B cell (primary cell): Measurements from ENCODE around the gene SLC7A10. TPM values are rescaled to one million over a fixed set of nuclear protein-coding genes. Genes with fewer than 3 reads are reported as not detected.

ENCODE experiments used
- ATAC-seq: fragments of 200-7000 bp; cut with Tn5 transposase; one replicate; pipeline ENCODE4 v1.10.0; 2021; ENCODE audit warnings: low read depth, mild to moderate bottlenecking, moderate number of reproducible peaks, moderate library complexity
- CTCF ChIA-PET: fragments of 350-600 bp; sonication (Branson Sonifier 250); formaldehyde crosslinking; loops from one replicate; lab custom pipeline; 2021; ENCODE audit warnings: antibody characterized with exemption, inconsistent platforms; lab: Charles Lee
- POLR2A ChIA-PET: fragments of 350-600 bp; sonication (Branson Sonifier 250); formaldehyde crosslinking; loops from one replicate; lab custom pipeline; 2021; ENCODE audit warnings: antibody characterized with exemption; lab: Charles Lee
- DNase-seq: peaks from one replicate; pipeline ENCODE4 v3.0.0; 2013
- H2AFZ ChIP-seq: 2 replicates; pipeline ENCODE4 v1.6.1; 2012; ENCODE audit warnings: mild to moderate bottlenecking, low read depth, low read length; ENCODE audit not compliant: insufficient read depth, poor library complexity, severe bottlenecking
- H3K27ac ChIP-seq, 2 donors: 1 replicate in 1 of 2; 2 replicates in 1 of 2; pipeline ENCODE4 v1.5.1; 2012 to 2013; ENCODE audit warnings: low read length in 2 of 2, mild to moderate bottlenecking in 2 of 2, moderate library complexity in 1 of 2
- H3K27me3 ChIP-seq, 4 experiments: fragments of 200-600 bp in 1 of 4; sonication (generic) in 1 of 4; replicated peaks in 1 of 4; 1 replicate in 2 of 4; 2 replicates in 2 of 4; pipeline versions ENCODE4 v1.6.1 to v1.7.0; 2013 to 2016; ENCODE audit warnings: low read length in 3 of 4, mild to moderate bottlenecking in 2 of 4, mixed read lengths in 1 of 4, moderate library complexity in 1 of 4; ENCODE audit not compliant: insufficient read depth in 4 of 4, control insufficient read depth in 3 of 4; ENCODE audit errors: control extremely low read depth in 1 of 4
- H3K36me3 ChIP-seq, 2 experiments: replicated peaks in 1 of 2; 1 replicate in 1 of 2; 2 replicates in 1 of 2; pipeline versions ENCODE4 v1.6.1 to v1.7.1; 2013; ENCODE audit warnings: low read length in 1 of 2; ENCODE audit not compliant: insufficient read depth in 2 of 2, control insufficient read depth in 1 of 2; ENCODE audit errors: control extremely low read depth in 1 of 2, extremely low read depth in 1 of 2
- H3K4me1 ChIP-seq, 2 donors: fragments of 200-600 bp in 1 of 2; sonication (generic) in 1 of 2; 1 replicate in 1 of 2; 2 replicates in 1 of 2; pipeline versions ENCODE4 v1.5.1 to v1.6.1; 2013 to 2017; ENCODE audit warnings: low read length in 2 of 2; ENCODE audit not compliant: control insufficient read depth in 2 of 2, insufficient read depth in 2 of 2
- H3K4me2 ChIP-seq: replicated peaks from 2 replicates; pipeline ENCODE3; 2012; ENCODE audit warnings: mild to moderate bottlenecking, low read depth, low read length; ENCODE audit not compliant: poor library complexity, severe bottlenecking
- H3K4me3 ChIP-seq, 5 experiments: fragments of 200-600 bp in 1 of 5; sonication (generic) in 1 of 5; 1 replicate in 3 of 5; 2 replicates in 2 of 5; pipeline versions ENCODE4 v1.5.1 to v1.7.0; 2011 to 2016; ENCODE audit warnings: low read length in 4 of 5, mild to moderate bottlenecking in 4 of 5, low read depth in 2 of 5, control low read depth in 1 of 5, moderate library complexity in 1 of 5; ENCODE audit not compliant: insufficient read depth in 1 of 5; ENCODE audit errors: control extremely low read depth in 1 of 5, extremely low read depth in 1 of 5
- H3K79me2 ChIP-seq: fragments of 200-600 bp; sonication (generic); one replicate; pipeline ENCODE4 v1.6.0; 2016; ENCODE audit warnings: low read length; ENCODE audit not compliant: control insufficient read depth, insufficient read depth
- H3K9ac ChIP-seq: fragments of 200-600 bp; sonication (generic); 2 replicates; pipeline ENCODE4 v1.6.1; 2017; ENCODE audit warnings: mild to moderate bottlenecking, low read length, moderate library complexity
- H3K9me3 ChIP-seq, 3 donors: one replicate each; pipeline versions ENCODE4 v1.6.1 to v1.7.1; 2013; ENCODE audit warnings: low read length in 2 of 3; ENCODE audit not compliant: control insufficient read depth in 2 of 3, insufficient read depth in 1 of 3; ENCODE audit errors: control extremely low read depth in 1 of 3
- H4K20me1 ChIP-seq: 2 replicates; pipeline ENCODE4 v1.6.0; 2012; ENCODE audit warnings: mild to moderate bottlenecking, low read length; ENCODE audit not compliant: insufficient read depth, control insufficient read depth, poor library complexity, severe bottlenecking
- H3K27ac Mint-ChIP-seq: one replicate; pipeline ENCODE4 v1.8.0; 2021; ENCODE audit warnings: mixed read lengths
- H3K27me3 Mint-ChIP-seq: one replicate; pipeline ENCODE4 v1.8.0; 2021; ENCODE audit warnings: mixed read lengths
- H3K4me1 Mint-ChIP-seq: one replicate; pipeline ENCODE4 v1.8.0; 2021; ENCODE audit warnings: mixed read lengths
- H3K4me3 Mint-ChIP-seq: one replicate; pipeline ENCODE4 v1.8.0; 2021; ENCODE audit warnings: mixed read lengths
- H3K9me3 Mint-ChIP-seq: one replicate; pipeline ENCODE4 v1.8.0; 2022; ENCODE audit warnings: mixed read lengths; ENCODE audit not compliant: insufficient read depth
- EZH2 ChIP-seq: IDR thresholded peaks from 2 replicates; pipeline ENCODE4 v1.6.1; 2012; ENCODE audit warnings: borderline replicate concordance, low read depth, mild to moderate bottlenecking, moderate library complexity, low read length; ENCODE audit not compliant: insufficient read depth, poor library complexity, severe bottlenecking
- WGBS: methylation state at CpG from one replicate; pipeline ENCODE4 v1.1.5; 2013; ENCODE audit warnings: missing lambda C conversion rate; ENCODE audit not compliant: insufficient coverage; 5-methylcytosine and 5-hydroxymethylcytosine counted together
- intact Hi-C: fragments of 100-400 bp; cut with micrococcal nuclease; formaldehyde crosslinking; loops from one replicate; pipeline ENCODE4 v1.10.0; 2022
- polyA plus RNA-seq: library from polyadenylated mRNA; depleted of rRNA; stranded (reverse); fragments of >200 nt; gene quantifications from 2 replicates; pipeline ENCODE4 v1.2.3, GENCODE V29; 2012
- total RNA-seq, 2 donors: library from RNA; stranded (reverse); fragments of 120-200 nt in 1 of 2; gene quantifications; 1 replicate in 1 of 2; 2 replicates in 1 of 2; pipeline versions ENCODE4 v1.2.3 to v1.2.4, GENCODE V29; 2013 to 2022
- TF ChIP-seq, protein P1 (sequence below): fragments of 200-600 bp; IDR thresholded peaks from one replicate; pipeline ENCODE4 v1.8.0; 2022; ENCODE audit warnings: antibody characterized with exemption, mild to moderate bottlenecking

Gene SLC7A10
- total and polyA plus RNA-seq, 2 donors (not counting 1 experiment from before 2014, with no cell fraction given), result not detected

DNA sequence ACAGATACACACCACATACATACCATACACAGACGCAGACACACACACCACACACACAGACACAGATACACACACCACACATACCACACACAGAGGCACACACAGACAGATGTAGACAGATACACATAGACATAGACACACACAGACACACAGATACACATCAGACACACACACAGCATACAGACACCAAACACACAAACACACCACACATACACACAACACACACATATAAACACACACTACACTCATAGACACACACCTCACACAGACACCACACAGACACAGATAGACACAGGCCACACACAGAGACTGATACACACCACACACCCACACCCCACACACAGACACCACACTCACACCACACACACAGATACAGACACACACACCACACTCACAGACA is 24.9 kb upstream of the SLC7A10 start:
- DNase-seq, result no peak
- TF ChIP-seq, protein P1, sequence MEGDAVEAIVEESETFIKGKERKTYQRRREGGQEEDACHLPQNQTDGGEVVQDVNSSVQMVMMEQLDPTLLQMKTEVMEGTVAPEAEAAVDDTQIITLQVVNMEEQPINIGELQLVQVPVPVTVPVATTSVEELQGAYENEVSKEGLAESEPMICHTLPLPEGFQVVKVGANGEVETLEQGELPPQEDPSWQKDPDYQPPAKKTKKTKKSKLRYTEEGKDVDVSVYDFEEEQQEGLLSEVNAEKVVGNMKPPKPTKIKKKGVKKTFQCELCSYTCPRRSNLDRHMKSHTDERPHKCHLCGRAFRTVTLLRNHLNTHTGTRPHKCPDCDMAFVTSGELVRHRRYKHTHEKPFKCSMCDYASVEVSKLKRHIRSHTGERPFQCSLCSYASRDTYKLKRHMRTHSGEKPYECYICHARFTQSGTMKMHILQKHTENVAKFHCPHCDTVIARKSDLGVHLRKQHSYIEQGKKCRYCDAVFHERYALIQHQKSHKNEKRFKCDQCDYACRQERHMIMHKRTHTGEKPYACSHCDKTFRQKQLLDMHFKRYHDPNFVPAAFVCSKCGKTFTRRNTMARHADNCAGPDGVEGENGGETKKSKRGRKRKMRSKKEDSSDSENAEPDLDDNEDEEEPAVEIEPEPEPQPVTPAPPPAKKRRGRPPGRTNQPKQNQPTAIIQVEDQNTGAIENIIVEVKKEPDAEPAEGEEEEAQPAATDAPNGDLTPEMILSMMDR, result no peak
- TF ChIP-seq EZH2, result no peak
- H3K4me3 Mint-ChIP-seq, result no peak overlapping the region
- peaks cover under 1% of the 10 kb centered on the region for H3K27me3 Mint-ChIP-seq
- Histone ChIP-seq H4K20me1 (no peaks in the 10 kb centered on the region), H3K4me1 (no peaks in the 10 kb centered on the region), H2AFZ (no peak overlapping the region), H3K79me2 (no peaks in the 10 kb centered on the region), H3K27me3 (no peaks in the 10 kb centered on the region), H3K9me3 (peaks cover 0 to 13% (median 7%) of the 10 kb centered on the region in 3 donors), H3K36me3 (no peaks in the 10 kb centered on the region), H3K27ac (no peak overlapping the region), H3K9ac (no peak overlapping the region), H3K4me2 (no peak overlapping the region), H3K4me3 (no peak overlapping the region)
- WGBS, result 100% methylated on average over 1 of the region's 1 CpG
- intact Hi-C loops, result no loop called here
- ChIA-PET CTCF (no interaction called here), POLR2A (no interaction called here)
- H3K27ac Mint-ChIP-seq, result no peak overlapping the region
- no peaks in the 10 kb centered on the region for H3K4me1 Mint-ChIP-seq
- no peak for ATAC-seq
- no peaks in the 10 kb centered on the region for H3K9me3 Mint-ChIP-seq

DNA sequence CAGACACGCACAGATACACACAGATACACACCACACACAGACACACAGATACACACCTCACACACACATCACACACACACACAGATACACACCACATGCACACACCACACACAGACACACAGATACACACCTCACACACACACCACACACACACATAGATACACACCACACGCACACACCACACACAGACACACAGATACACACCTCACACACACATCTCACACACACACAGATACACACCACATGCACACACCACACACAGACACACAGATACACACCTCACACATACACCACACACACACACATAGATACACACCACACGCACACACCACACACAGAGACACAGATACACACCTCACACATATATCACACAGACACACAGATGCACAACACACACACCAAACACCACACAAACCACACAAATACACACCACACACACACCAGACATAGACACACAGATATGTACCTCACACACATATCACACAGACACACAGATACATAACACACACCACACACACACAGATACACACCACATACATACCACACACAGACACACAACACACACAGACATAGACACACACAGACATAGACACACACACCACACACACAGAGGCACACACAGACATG is 24.2 kb upstream of the SLC7A10 start:
- H3K79me2 ChIP-seq, result no peaks in the 10 kb centered on the region
- no peak for TF ChIP-seq EZH2
- TF ChIP-seq, protein P1, result no peak
- Mint-ChIP-seq H3K4me1 (no peaks in the 10 kb centered on the region), H3K4me3 (no peak overlapping the region), H3K27me3 (peaks cover 1% of the 10 kb centered on the region), H3K27ac (no peak overlapping the region), H3K9me3 (no peaks in the 10 kb centered on the region)
- no peaks in the 10 kb centered on the region for H3K36me3 ChIP-seq
- no peaks in the 10 kb centered on the region for H4K20me1 ChIP-seq
- H3K27ac ChIP-seq, result no peak overlapping the region
- intact Hi-C loops, result no loop called here
- no peak overlapping the region for H3K4me3 ChIP-seq
- no peaks in the 10 kb centered on the region for H3K27me3 ChIP-seq
- ChIA-PET CTCF (no interaction called here), POLR2A (no interaction called here)
- no peak overlapping the region for H3K4me2 ChIP-seq
- DNase-seq (no peak), ATAC-seq (no peak)
- 73% methylated on average over 3 of the region's 3 CpGs for WGBS
- no peak overlapping the region for H3K9ac ChIP-seq
- H2AFZ ChIP-seq, result no peak overlapping the region
- H3K4me1 ChIP-seq, result no peaks in the 10 kb centered on the region
- H3K9me3 ChIP-seq, result peaks cover 0 to 19% (median 8%) of the 10 kb centered on the region in 3 donors
